Endothelial cell of umbilical vein (primary cell): Measurements from ENCODE around the gene NAPB. TPM values are rescaled to one million over a fixed set of nuclear protein-coding genes. Genes with fewer than 3 reads are reported as not detected.

Source experiments
- BruUV-seq: library from RNA; stranded (reverse); fragments of 400-500 nt; replicated peaks from 2 replicates; lab custom pipeline; 2021; lab: Mats Ljungman, UMichigan
- CTCF ChIA-PET: fragments of 300-600, 350-600 bp; sonication (Branson Sonifier 250); formaldehyde crosslinking; loops from one replicate; lab custom pipeline; 2021; ENCODE audit warnings: antibody characterized with exemption, inconsistent platforms; lab: Charles Lee
- POLR2A ChIA-PET: fragments of 300-600, 350-600 bp; sonication (Branson Sonifier 250); formaldehyde crosslinking; loops from one replicate; lab custom pipeline; 2021; ENCODE audit warnings: antibody characterized with exemption, inconsistent platforms; lab: Charles Lee
- DNase-seq: peaks from one replicate; pipeline ENCODE4 v3.0.0-alpha.2; 2011; ENCODE audit warnings: low read depth, low spot score
- FAIRE-seq: peaks from 2 replicates; lab custom pipeline; 2011; peaks lifted over from hg19 to GRCh38; lab: Jason Lieb, UNC
- H2AFZ ChIP-seq: 2 replicates; pipeline ENCODE4 v1.6.0; 2012; ENCODE audit warnings: low read depth, low read length, control low read depth, inconsistent platforms
- H3K27ac ChIP-seq: 2 replicates; pipeline ENCODE4 v1.5.1; 2011; ENCODE audit warnings: low read depth, mild to moderate bottlenecking, control low read depth, low read length, moderate library complexity; ENCODE audit not compliant: insufficient read depth
- H3K27me3 ChIP-seq, 2 experiments: 2 replicates each; pipeline versions ENCODE4 v1.6.0 to v1.6.1; 2011; ENCODE audit warnings: low read length in 2 of 2, mixed read lengths in 1 of 2; ENCODE audit not compliant: control insufficient read depth in 2 of 2, insufficient read depth in 2 of 2
- H3K36me3 ChIP-seq, 2 experiments: 2 replicates in 1 of 2; 3 replicates in 1 of 2; pipeline ENCODE4 v1.5.1; 2011; ENCODE audit warnings: low read length in 2 of 2, mild to moderate bottlenecking in 1 of 2, moderate library complexity in 1 of 2; ENCODE audit not compliant: control insufficient read depth in 2 of 2, insufficient read depth in 2 of 2; ENCODE audit errors: extremely low read depth in 1 of 2
- H3K4me1 ChIP-seq: 3 replicates; pipeline ENCODE4 v1.5.1; 2011; ENCODE audit warnings: mild to moderate bottlenecking, low read length; ENCODE audit not compliant: control insufficient read depth, insufficient read depth; ENCODE audit errors: extremely low read depth
- H3K4me2 ChIP-seq: 2 replicates; pipeline ENCODE4 v1.6.1; 2011; ENCODE audit warnings: low read length, control low read depth, mixed read lengths; ENCODE audit not compliant: insufficient read depth
- H3K4me3 ChIP-seq, 3 experiments: fragments of 200-600 bp in 1 of 3; sonication (generic), shearing (Covaris generic) in 1 of 3; replicated peaks in 1 of 3; 2 replicates each; pipeline ENCODE4 v1.5.1; 2011 to 2016; ENCODE audit warnings: control low read depth in 3 of 3, low read length in 3 of 3, mild to moderate bottlenecking in 2 of 3, inconsistent platforms in 1 of 3, low read depth in 1 of 3, moderate library complexity in 1 of 3; ENCODE audit not compliant: insufficient read depth in 1 of 3
- H3K79me2 ChIP-seq: 2 replicates; pipeline ENCODE4 v1.6.0; 2012; ENCODE audit warnings: low read length, inconsistent platforms; ENCODE audit not compliant: control insufficient read depth, insufficient read depth
- H3K9ac ChIP-seq: replicated peaks from 2 replicates; pipeline ENCODE3; 2011; ENCODE audit warnings: low read length, control low read depth; ENCODE audit not compliant: insufficient read depth; ENCODE audit errors: extremely low read depth
- H3K9me1 ChIP-seq: replicated peaks from 3 replicates; pipeline ENCODE4 v1.6.0; 2011; ENCODE audit warnings: mild to moderate bottlenecking, low read length; ENCODE audit not compliant: control insufficient read depth, insufficient read depth; ENCODE audit errors: extremely low read depth
- H3K9me3 ChIP-seq: replicated peaks from 2 replicates; pipeline ENCODE4 v1.5.1; 2012; ENCODE audit warnings: low read length, inconsistent platforms; ENCODE audit not compliant: control insufficient read depth, insufficient read depth
- H4K20me1 ChIP-seq: replicated peaks from 2 replicates; pipeline ENCODE3; 2011; ENCODE audit warnings: mild to moderate bottlenecking, low read length; ENCODE audit not compliant: control insufficient read depth, insufficient read depth; ENCODE audit errors: extremely low read depth
- CTCF ChIP-seq, 2 donors: IDR thresholded peaks; 1 replicate in 1 of 2; 2 replicates in 1 of 2; pipeline ENCODE4 v1.5.1; 2011; ENCODE audit warnings: low read length in 2 of 2, mild to moderate bottlenecking in 2 of 2, moderate library complexity in 2 of 2, control low read depth in 1 of 2, inconsistent platforms in 1 of 2, low read depth in 1 of 2; ENCODE audit not compliant: insufficient read depth in 1 of 2; ENCODE audit errors: extremely low read depth in 1 of 2
- FOS ChIP-seq: IDR thresholded peaks from 2 replicates; pipeline ENCODE4 v1.6.1; 2011; ENCODE audit warnings: mild to moderate bottlenecking, low read length, moderate library complexity, borderline replicate concordance; ENCODE audit not compliant: insufficient read depth
- GATA2 ChIP-seq: IDR thresholded peaks from 2 replicates; pipeline ENCODE4 v1.7.0; 2011; ENCODE audit warnings: low read depth, mild to moderate bottlenecking, moderate library complexity, mixed read lengths, low read length; ENCODE audit not compliant: insufficient read length, insufficient read depth
- dilution Hi-C: fragments of 300-500 bp; cut with MboI; formaldehyde crosslinking; loops from one replicate; pipeline ENCODE4 v1.15.0; 2019; ENCODE audit warnings: low sequenced_read_pairs; ENCODE audit not compliant: extremely low pct_ligation_motif_present
- intact Hi-C: fragments of 100-400 bp; cut with micrococcal nuclease; formaldehyde crosslinking; loops from one replicate; pipeline ENCODE4 v1.10.0; 2022
- polyA plus RNA-seq, 4 experiments: library from polyadenylated mRNA; depleted of rRNA in 3 of 4; stranded (reverse) in 3 of 4; unstranded in 1 of 4; fragments of >200 nt; gene quantifications; 2 replicates each; pipeline versions ENCODE4 v1.2.1 to v1.2.3, GENCODE V29; 2011 to 2012; ENCODE audit warnings: missing spikeins in 1 of 4
- total RNA-seq: library from RNA; stranded (reverse); gene quantifications from 2 replicates; pipeline ENCODE4 v1.2.3, GENCODE V29; 2021

The NAPB gene
- total and polyA plus RNA-seq, 2 donors (not counting 3 experiments of a cell fraction or from before 2014, with no cell fraction given): 4.7 to 10.1 TPM

- H3K27ac ChIP-seq: no peak overlapping the region
- dilution Hi-C loops: no loop called here
- CTCF ChIA-PET: interaction anchor here (1.0 to 3.4 kb wide), 13 partner anchors 10 to 755 kb away, joined by 3 to 60 read pairs (median 5); partner anchors contain the start of genes NAPB and NXT1
- H3K4me1 ChIP-seq: no peaks in the 10 kb centered on the region
- H4K20me1 ChIP-seq: no peaks in the 10 kb centered on the region
- POLR2A ChIA-PET: no interaction called here
- H3K9me1 ChIP-seq: no peaks in the 10 kb centered on the region
- H3K9me3 ChIP-seq: no peaks in the 10 kb centered on the region
- H3K79me2 ChIP-seq: no peaks in the 10 kb centered on the region
- H3K4me2 ChIP-seq: no peak overlapping the region
- BruUV-seq: no TSS peak
- H3K9ac ChIP-seq: no peak overlapping the region
- H2AFZ ChIP-seq: no peak overlapping the region
- peak; percentile 68 to 71 for TF ChIP-seq CTCF (IDR thresholded peaks at IDR 0.05; ENCODE audit: extremely low read depth in 1 of 2, insufficient read depth in 1 of 2, low read depth in 1 of 2, low read length in 2 of 2)
- no peak for TF ChIP-seq FOS
- peak; percentile 71 for DNase-seq
- no peak overlapping the region for H3K4me3 ChIP-seq
- FAIRE-seq: peak; percentile 70
- no peaks in the 10 kb centered on the region for H3K27me3 ChIP-seq
- H3K36me3 ChIP-seq: no peaks in the 10 kb centered on the region
- intact Hi-C loops: loop anchor here (1.0 kb wide), 2 partner anchors 96 to 755 kb away; partner anchors contain the start of gene NXT1
Observed at GRCh38 chr20:23446505-23446904, 25.2 kb upstream of the NAPB start.

- H3K9me1 ChIP-seq: no peaks in the 10 kb centered on the region
- no peak overlapping the region for H3K9ac ChIP-seq
- no peaks in the 10 kb centered on the region for H3K4me1 ChIP-seq
- ChIA-PET POLR2A (no interaction called here), CTCF (interaction anchor here (0.6 to 3.4 kb wide), 8 partner anchors 9 to 754 kb away, joined by 3 to 60 read pairs (median 3); partner anchors contain the start of genes NAPB and NXT1)
- no peaks in the 10 kb centered on the region for H3K27me3 ChIP-seq
- DNase-seq: no peak
- H3K79me2 ChIP-seq: no peaks in the 10 kb centered on the region
- H3K4me2 ChIP-seq: no peak overlapping the region
- H3K9me3 ChIP-seq: no peaks in the 10 kb centered on the region
- FAIRE-seq: no peak
- no peak overlapping the region for H2AFZ ChIP-seq
- TF ChIP-seq FOS: peak; percentile 12
- TF ChIP-seq GATA2: no peak
- no TSS peak for BruUV-seq
- dilution Hi-C loops (no loop called here), intact Hi-C loops (loop anchor here (1.0 kb wide), 2 partner anchors 95 to 754 kb away; partner anchors contain the start of gene NXT1)
- H4K20me1 ChIP-seq: no peaks in the 10 kb centered on the region
- H3K27ac ChIP-seq: no peak overlapping the region
- no peaks in the 10 kb centered on the region for H3K36me3 ChIP-seq
- no peak overlapping the region for H3K4me3 ChIP-seq
Observed at GRCh38 chr20:23445596-23446217, 24.4 kb upstream of the NAPB start.
